Activated CD4-positive, alpha-beta T cell treated with anti-CD3 and anti-CD28 coated beads for 1 hour (primary cell): ENCODE measurements around the gene PMM2.
"Not testable (repeated sequence)": the region's sequence is repeated elsewhere in the genome, so short reads cannot be mapped to it uniquely, and the experiment has no call there.

Experiments
- DNase-seq: peaks from one replicate; pipeline ENCODE4 v3.0.0-alpha.2; 2020

PMM2 gene

DNA sequence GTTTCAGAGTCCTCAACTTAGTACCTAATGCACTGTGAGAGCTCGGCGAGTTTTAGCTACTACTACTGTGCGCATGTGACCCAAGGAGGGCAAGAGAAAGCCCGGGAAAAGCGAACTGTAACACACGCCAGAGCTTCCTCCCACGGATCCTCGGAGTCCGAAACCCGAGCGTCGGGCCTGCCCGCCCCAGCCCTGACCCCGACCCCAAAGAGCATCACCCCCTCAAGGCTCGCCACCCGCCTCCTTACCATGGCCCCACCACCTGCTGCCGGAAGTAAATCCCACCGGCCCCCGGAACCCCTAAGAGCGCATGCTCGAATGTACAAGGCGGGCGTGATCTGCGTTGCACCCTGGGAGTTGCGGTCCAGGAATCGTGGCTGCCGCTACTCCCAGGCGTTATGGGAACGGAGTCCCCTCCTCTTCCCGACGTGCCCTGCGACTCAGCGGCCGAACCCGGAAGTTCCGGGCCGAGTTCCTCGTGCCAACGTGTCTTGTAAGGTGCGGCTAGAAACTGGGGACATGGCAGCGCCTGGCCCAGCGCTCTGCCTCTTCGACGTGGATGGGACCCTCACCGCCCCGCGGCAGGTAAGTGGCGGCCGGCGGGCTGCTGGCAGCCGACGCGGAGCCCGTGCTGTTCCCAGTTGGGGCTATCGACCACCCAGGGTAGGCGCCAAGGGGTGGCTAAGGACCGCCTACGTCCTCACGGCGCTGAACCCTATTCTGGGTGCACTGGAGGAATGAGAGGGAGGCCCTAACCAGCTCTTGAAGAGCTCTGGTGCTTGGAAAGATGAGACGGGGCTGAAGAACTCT is at the start of gene PMM2, which contains the start of gene TMEM186:
Gene PMM2 (plus strand): TSS at position 476 of the 810 bp plus-strand sequence. CDS start 44 bp downstream, at position 520.
Gene TMEM186 (minus strand): TSS at position 276 of the 810 bp plus-strand sequence. CDS start 25 bp downstream, at position 251.
- peak; percentile 92 for DNase-seq

- not testable (repeated sequence) for DNase-seq
These were observed 48.7 kb upstream of the PMM2 start for GRCh38 chr16:8748944-8749343.

- no peak for DNase-seq
These were observed 45.9 kb upstream of the PMM2 start for GRCh38 chr16:8751481-8752311.

DNA sequence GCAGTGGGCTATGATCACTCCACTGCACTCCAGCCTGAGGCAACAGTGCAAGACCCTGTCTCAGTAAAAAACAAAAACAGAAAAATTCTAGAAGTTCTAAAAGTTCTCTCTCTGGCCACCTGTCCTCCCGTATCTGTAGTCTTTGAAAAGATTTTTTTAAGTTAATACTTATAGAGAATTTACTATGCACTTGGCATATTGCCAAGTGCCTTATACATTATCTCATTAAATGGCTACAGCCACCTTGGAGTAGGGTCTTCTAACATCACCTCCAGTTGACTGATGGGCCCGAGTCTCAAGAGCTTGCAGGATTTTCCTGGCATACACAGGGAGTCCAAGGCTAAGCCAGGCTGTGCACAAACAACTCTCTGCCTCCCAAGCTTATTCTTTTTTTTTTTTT is 44.9 kb upstream of the PMM2 start:
- DNase-seq: no peak

DNA sequence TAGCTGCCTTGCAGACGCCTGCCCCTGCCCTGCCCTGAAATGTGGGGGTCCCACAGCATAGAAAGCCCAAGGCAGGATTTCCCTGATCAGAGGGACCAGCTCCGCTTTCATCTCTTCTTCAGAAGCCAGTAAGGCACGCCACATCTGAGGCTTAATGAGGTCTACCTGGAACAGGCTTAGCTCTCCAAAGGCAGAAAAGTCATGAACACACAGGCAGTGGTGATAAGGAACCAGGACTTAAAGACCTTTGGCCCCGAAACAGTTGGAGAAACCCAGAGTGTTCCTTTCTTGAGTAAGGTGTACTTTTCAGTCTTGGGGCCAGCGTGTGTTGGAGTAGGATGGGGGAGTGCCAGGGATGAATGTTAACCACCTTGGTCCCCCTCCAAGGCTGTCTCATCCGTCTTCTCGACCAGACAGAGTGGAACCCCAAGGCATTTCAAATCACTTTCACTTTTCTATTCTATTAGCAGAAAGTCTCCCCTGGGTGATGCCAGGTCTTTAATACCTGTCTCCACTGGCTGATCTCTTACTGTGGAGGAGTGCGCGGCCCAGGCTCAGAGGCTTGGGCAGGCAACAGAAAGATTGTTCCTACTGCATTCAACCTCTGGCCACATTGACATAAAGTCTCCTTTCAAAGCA is 44.1 kb upstream of the PMM2 start:
- no peak for DNase-seq

- DNase-seq: no peak
These were observed 40.9 kb upstream of the PMM2 start for GRCh38 chr16:8756755-8757154.

DNA sequence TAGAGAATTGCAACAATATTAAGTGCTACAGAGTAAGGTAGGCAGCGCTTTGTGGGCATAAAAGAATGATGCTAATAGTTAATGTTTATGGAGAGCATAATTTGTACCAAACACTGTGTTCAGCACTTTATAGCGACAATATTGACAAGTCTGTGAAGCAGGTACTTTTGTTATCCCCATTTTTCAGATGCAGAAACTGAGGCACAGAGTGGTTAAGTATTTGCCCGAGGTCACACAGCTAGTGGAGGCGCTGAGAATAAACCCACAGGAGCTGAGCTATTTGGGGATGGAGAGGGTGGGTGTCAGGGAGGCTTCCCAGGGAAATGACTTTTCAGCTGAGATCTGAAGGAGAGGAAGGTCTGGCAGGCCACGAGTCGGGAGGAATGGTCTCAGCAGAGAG is 39.6 kb upstream of the PMM2 start:
- no peak for DNase-seq

- DNase-seq: no peak
These were observed 37.6 kb upstream of the PMM2 start for GRCh38 chr16:8760021-8760420.

DNA sequence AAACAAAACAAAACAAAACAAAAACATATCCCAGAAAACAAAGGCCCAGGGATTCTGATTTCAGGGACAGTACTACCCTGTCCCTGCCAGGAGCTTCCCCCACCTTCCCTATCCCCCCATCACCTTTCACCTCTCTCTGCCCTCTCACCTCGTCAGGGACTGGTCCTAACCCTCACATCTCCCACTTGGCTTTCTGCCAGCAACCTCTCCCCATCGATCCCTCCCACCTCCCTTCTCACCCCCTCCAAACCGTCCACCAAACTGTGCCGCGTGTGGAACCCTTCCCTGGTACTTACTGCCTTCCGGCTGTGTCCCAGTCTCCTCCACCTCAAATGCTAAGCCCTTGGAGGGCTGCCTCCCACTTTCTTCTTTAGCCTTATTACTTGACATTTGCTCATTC is 36.6 kb upstream of the PMM2 start:
- no peak for DNase-seq

DNA sequence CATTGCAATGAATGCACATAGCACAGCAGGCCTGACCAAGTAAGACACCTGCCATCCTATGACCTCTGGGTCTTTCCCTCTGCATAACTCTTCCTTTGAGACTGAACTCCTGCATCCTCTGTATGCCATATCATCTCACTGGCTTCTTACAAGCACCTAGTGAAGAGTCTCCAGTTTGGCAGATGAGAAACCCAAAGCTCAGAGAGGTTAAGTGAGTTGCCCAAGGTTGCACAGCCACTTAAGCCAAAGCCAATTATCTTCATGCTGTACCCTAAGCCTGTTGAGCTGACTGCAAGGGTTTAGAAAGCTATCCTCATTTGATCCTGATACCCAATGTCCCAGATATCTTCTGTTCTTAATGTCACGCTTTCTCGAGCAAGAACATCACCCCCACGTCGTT is 35.4 kb upstream of the PMM2 start:
- DNase-seq: no peak

- no peak for DNase-seq
These were observed 34.6 kb upstream of the PMM2 start for GRCh38 chr16:8763083-8763482.

GRCh38 chr16:8763899-8764298 is 33.7 kb upstream of the PMM2 start:
- no peak for DNase-seq

DNA sequence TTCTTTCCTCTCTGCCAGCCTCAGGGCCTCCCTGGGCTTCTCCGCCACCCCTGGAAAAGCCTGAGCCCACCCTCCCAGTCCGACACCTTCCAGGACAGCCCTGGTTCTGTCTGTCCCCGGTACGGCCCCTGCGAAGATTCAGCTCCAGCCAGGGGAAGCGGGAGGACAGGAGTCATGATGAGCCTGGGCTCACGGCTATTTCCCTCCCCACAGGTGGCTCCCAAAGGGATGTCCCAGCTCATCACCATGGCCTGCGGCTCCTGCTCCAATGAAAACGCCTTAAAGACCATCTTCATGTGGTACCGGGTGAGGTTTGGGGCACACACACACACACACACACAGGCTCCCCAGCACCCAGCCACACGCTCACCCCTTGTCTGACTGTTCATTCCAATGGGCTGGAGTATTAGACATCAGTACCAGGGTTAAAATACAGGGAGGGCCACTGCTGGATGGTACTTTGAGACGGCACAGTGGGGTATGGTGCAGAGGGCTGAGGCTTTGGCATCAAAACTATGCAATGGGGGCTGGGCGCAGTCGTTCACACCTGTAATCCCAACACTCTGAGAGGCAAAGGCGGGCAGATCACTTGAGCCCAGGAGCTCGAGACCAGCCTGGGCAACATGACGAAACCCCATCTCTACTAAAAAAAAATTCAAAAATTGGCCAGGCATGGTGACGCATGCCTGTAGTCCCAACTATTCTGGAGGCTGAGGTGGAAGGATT is 33.0 kb upstream of the PMM2 start:
- no peak for DNase-seq

GRCh38 chr16:8767176-8767575 is 30.5 kb upstream of the PMM2 start:
- no peak for DNase-seq

DNA sequence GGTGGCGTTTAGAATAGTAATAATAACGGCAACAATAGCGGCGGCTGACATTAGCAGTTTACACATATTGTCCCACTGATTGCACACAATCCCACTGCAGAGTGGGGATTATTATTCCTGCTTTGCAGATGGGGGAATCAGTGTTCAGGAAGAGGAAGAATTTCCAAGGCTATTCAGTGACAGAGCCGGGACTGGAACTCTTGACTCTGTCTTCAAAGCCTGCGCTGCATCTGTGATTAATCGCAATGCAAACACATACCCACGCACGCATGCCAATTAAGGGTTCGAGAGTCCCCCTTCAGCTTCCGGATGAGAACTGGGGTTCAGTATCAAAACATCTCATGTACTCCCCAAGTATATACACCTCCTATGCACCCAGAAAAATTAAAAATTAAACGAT is 29.4 kb upstream of the PMM2 start:
- DNase-seq: no peak

DNA sequence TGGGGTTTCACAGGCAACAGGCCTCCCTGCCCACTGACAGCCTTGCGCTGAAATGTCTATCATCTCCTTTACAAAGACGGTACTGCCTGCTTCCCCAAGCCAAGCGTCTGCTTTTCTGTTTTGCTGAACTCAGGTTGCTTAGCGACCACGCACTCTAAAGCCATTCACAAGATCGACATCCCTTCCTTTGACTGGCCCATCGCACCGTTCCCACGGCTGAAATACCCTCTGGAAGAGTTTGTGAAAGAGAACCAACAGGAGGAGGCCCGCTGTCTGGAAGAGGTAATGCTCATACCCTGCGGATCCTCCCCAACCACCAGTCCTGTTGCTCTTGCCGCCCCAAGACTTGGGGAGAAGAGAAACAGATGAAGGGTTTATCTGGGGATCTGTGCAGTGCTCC is 28.9 kb upstream of the PMM2 start:
- no peak for DNase-seq

DNA sequence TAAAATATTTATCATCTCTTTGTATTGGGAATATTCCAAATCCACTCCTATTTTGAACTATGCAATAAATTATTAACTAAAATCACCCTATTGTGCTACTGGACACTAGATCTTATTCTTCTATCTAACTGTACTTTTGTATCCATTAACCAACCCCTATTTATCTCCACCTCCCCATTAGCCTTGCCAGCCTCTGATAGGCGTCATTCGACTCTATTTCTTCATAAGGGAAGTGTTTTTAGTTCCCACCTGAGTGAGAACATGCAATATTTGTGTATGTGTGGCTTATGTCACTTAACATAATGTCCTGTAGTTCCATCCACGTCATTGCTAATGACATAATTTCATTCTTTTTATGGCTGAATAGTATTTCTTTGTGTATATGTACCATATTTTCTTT is 24.1 kb upstream of the PMM2 start:
- DNase-seq: no peak

GRCh38 chr16:8774208-8774607 is 23.4 kb upstream of the PMM2 start:
- DNase-seq: no peak

GRCh38 chr16:8775359-8775758 is 22.3 kb upstream of the PMM2 start:
- DNase-seq: no peak

GRCh38 chr16:8776129-8776584 is 21.5 kb upstream of the PMM2 start:
- DNase-seq: no peak

GRCh38 chr16:8777217-8777616 is 20.4 kb upstream of the PMM2 start:
- no peak for DNase-seq

DNA sequence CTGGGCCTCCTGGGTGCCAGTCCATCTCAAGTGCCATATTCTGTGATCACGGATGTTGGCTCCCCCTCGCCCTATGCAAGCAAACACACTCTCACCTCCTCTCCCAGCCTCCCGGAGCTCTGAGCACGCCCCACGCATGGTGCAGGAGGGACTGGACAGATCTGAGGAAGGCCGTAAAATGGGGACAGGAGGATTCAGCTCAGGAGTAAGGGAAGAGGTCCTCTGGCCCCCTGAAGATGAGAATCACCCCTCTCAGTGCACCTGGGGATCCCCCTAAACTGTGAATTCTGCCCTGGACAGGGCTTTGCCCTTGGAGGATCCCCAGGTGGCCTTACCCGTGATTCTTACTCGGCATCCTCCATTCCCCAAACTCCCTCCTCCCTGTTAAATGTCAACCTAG is 15.8 kb upstream of the PMM2 start:
- no peak for DNase-seq

GRCh38 chr16:8782673-8783072 is 15.0 kb upstream of the PMM2 start:
- no peak for DNase-seq
